ENCODE results near the gene ZNF526. TPM values are rescaled to one million over a fixed set of nuclear protein-coding genes. Genes with fewer than 3 reads are reported as not detected.
A peak's percentile ranks its signal among the peaks of the same experiment; 100 is the strongest.

ZNF526 gene
- total RNA-seq, 4 donors from 2014 or later, result 4.3 to 6.3 (median 6.3) TPM

GRCh38 chr19:42214810-42215485 lies 5.2 kb upstream of the ZNF526 start:
- Histone ChIP-seq H3K9me3 (no peaks in the 10 kb centered on the region), H3K27ac (no peak overlapping the region), H3K27me3 (no peaks in the 10 kb centered on the region), H3K36me3 (peaks cover 0 to 51% (median 9%) of the 10 kb centered on the region in 3 donors), H3K4me3 (no peak overlapping the region), H3K4me1 (peaks cover 0 to 41% (median 27%) of the 10 kb centered on the region in 4 donors)
- TF ChIP-seq POLR2A (IDR thresholded peaks at IDR 0.05) (no peak), CTCF (IDR thresholded peaks at IDR 0.05) (no peak), EP300 (IDR thresholded peaks at IDR 0.05) (no peak)
- WGBS, 2 donors, result 80 to 86% methylated on average over 11 of the region's 11 CpGs
- DNase-seq (ENCODE audit: low spot score in 2 of 2), result no peak

- Histone ChIP-seq H3K27ac (peak overlapping the region; percentile 89 to 97 (median 94)), H3K4me1 (peaks cover 0 to 56% (median 35%) of the 10 kb centered on the region in 4 donors), H3K36me3 (peaks cover 0 to 32% (median 4%) of the 10 kb centered on the region in 3 donors), H3K27me3 (no peaks in the 10 kb centered on the region), H3K9me3 (no peaks in the 10 kb centered on the region), H3K4me3 (peak overlapping the region; percentile 70 to 91 (median 80))
- no peak for DNase-seq (ENCODE audit: low spot score in 2 of 2)
- TF ChIP-seq EP300 (IDR thresholded peaks at IDR 0.05) (no peak), POLR2A (IDR thresholded peaks at IDR 0.05) (no peak), CTCF (IDR thresholded peaks at IDR 0.05) (no peak)
- 0 to 4% methylated on average over 20 to 70 of the region's 79 CpGs for WGBS, 2 donors
These were observed 3.2 kb upstream of the ZNF526 start for GRCh38 chr19:42216653-42217519.

GRCh38 chr19:42217520-42218437 lies 2.3 kb upstream of the ZNF526 start, which contains the start of gene DEDD2:
TSS of gene DEDD2 (minus strand) at chr19:42217677. CDS start at chr19:42217007, 670 bp downstream.
- Histone ChIP-seq H3K4me1 (peaks cover 0 to 63% (median 35%) of the 10 kb centered on the region in 4 donors), H3K27ac (peak within 1 kb of the TSS; percentile 89 to 97 (median 94)), H3K27me3 (no peaks in the 10 kb centered on the region), H3K4me3 (peak within 1 kb of the TSS; percentile 70 to 91 (median 80)), H3K9me3 (no peaks in the 10 kb centered on the region), H3K36me3 (peaks cover 0 to 24% (median under 1%) of the 10 kb centered on the region in 3 donors)
- peak; percentile 94 for DNase-seq (ENCODE audit: low spot score in 2 of 2)
- 14 to 15% methylated on average over 55 to 57 of the region's 57 CpGs for WGBS, 2 donors
- TF ChIP-seq EP300 (IDR thresholded peaks at IDR 0.05) (peak; percentile 94 to 99), POLR2A (IDR thresholded peaks at IDR 0.05) (peak; percentile 33 to 84), CTCF (IDR thresholded peaks at IDR 0.05) (peak in 1 of 5 experiments; percentile 10)

GRCh38 chr19:42220751-42221097 lies 612 bp downstream of the ZNF526 start:
- H3K27me3 ChIP-seq, result no peaks in the 10 kb centered on the region
- peaks cover 0 to 28% (median 11%) of the 10 kb centered on the region in 3 donors for H3K36me3 ChIP-seq
- no peak for TF ChIP-seq POLR2A (IDR thresholded peaks at IDR 0.05)
- TF ChIP-seq CTCF (IDR thresholded peaks at IDR 0.05), result no peak
- no peak for TF ChIP-seq EP300 (IDR thresholded peaks at IDR 0.05)
- WGBS, 2 donors, result 0 to 2% methylated on average over 6 of the region's 6 CpGs
- H3K27ac ChIP-seq, result peak overlapping the region; percentile 37 to 94 (median 88)
- H3K9me3 ChIP-seq, result no peaks in the 10 kb centered on the region
- no peak for DNase-seq (ENCODE audit: low spot score in 2 of 2)
- peak overlapping the region; percentile 61 to 78 (median 75) for H3K4me3 ChIP-seq
- peaks cover 0 to 54% (median 31%) of the 10 kb centered on the region in 4 donors for H3K4me1 ChIP-seq
